MCF 10A (cell line): Measurements from ENCODE around the gene MEIS2. TPM values are rescaled to one million over a fixed set of nuclear protein-coding genes. Genes with fewer than 3 reads are reported as not detected.

Source experiments
- BruUV-seq: library from RNA; stranded (reverse); fragments of 400-500 nt; replicated peaks from 2 replicates; lab custom pipeline; 2021; lab: Mats Ljungman, UMichigan
- CTCF ChIA-PET: fragments of 300-600 bp; sonication (Branson Sonifier 250); formaldehyde crosslinking; extraction: SDS; loops from one replicate; lab custom pipeline; 2021; ENCODE audit warnings: antibody characterized with exemption, inconsistent platforms; lab: Yijun Ruan, JAX
- POLR2A ChIA-PET: fragments of 300-600, 350-650 bp; sonication (Branson Sonifier 250); formaldehyde crosslinking; extraction: SDS; loops from one replicate; lab custom pipeline; 2020; ENCODE audit warnings: antibody characterized with exemption, inconsistent platforms; lab: Yijun Ruan, JAX
- DNase-seq: peaks from one replicate; pipeline ENCODE4 v3.0.0-alpha.2; 2018; ENCODE audit not compliant: unreplicated experiment
- H3K27ac Mint-ChIP-seq: one replicate; pipeline ENCODE4 v1.8.0; 2022; ENCODE audit warnings: mild to moderate bottlenecking, low read depth, mixed read lengths; ENCODE audit not compliant: unreplicated experiment
- H3K27me3 Mint-ChIP-seq: one replicate; pipeline ENCODE4 v1.8.0; 2022; ENCODE audit warnings: mixed read lengths; ENCODE audit not compliant: insufficient read depth, unreplicated experiment
- H3K36me3 Mint-ChIP-seq: one replicate; pipeline ENCODE4 v1.8.0; 2022; ENCODE audit warnings: mild to moderate bottlenecking, moderate library complexity, mixed read lengths; ENCODE audit not compliant: insufficient read depth, unreplicated experiment
- H3K4me1 Mint-ChIP-seq: one replicate; pipeline ENCODE4 v1.8.0; 2022; ENCODE audit warnings: mixed read lengths; ENCODE audit not compliant: insufficient read depth, unreplicated experiment
- H3K4me3 Mint-ChIP-seq: one replicate; pipeline ENCODE4 v1.8.0; 2022; ENCODE audit warnings: mild to moderate bottlenecking, moderate library complexity, mixed read lengths; ENCODE audit not compliant: unreplicated experiment
- H3K9me3 Mint-ChIP-seq: one replicate; pipeline ENCODE4 v1.8.0; 2022; ENCODE audit warnings: mixed read lengths; ENCODE audit not compliant: unreplicated experiment
- CTCF ChIP-seq: fragments of 200-600 bp; IDR thresholded peaks from one replicate; pipeline ENCODE4 v1.8.0; 2022; ENCODE audit warnings: antibody characterized with exemption, mild to moderate bottlenecking; ENCODE audit not compliant: unreplicated experiment
- intact Hi-C: fragments of 100-400 bp; cut with micrococcal nuclease; formaldehyde crosslinking; loops from 2 replicates; pipeline ENCODE4 v1.14.1; 2022
- total RNA-seq: library from RNA; stranded (reverse); gene quantifications from 2 replicates; pipeline ENCODE4 v1.2.3, GENCODE V29; 2022

MEIS2 gene
- total RNA-seq, 1 experiment from 2014 or later, result 6.9 TPM

- no peak for DNase-seq
- ChIA-PET POLR2A (no interaction called here), CTCF (no interaction called here)
- Mint-ChIP-seq H3K27me3 (no peaks in the 10 kb centered on the region), H3K36me3 (no peaks in the 10 kb centered on the region), H3K9me3 (no peaks in the 10 kb centered on the region), H3K4me3 (no peak overlapping the region), H3K27ac (no peak overlapping the region), H3K4me1 (no peaks in the 10 kb centered on the region)
- BruUV-seq, result no TSS peak
- intact Hi-C loops, result no loop called here
- TF ChIP-seq CTCF, result no peak
Observed at GRCh38 chr15:37117030-37117429, 16.7 kb upstream of the MEIS2 start.

- Mint-ChIP-seq H3K36me3 (no peaks in the 10 kb centered on the region), H3K27ac (no peak overlapping the region), H3K27me3 (no peaks in the 10 kb centered on the region), H3K9me3 (no peaks in the 10 kb centered on the region), H3K4me3 (no peak overlapping the region), H3K4me1 (no peaks in the 10 kb centered on the region)
- ChIA-PET CTCF (interaction anchor here (0.5 to 0.7 kb wide), 2 partner anchors 467 to 614 kb away, joined by 3 to 4 read pairs; no protein-coding TSS in a partner anchor), POLR2A (no interaction called here)
- no TSS peak for BruUV-seq
- TF ChIP-seq CTCF, result no peak
- DNase-seq, result no peak
- intact Hi-C loops, result no loop called here
Observed at GRCh38 chr15:37115538-37115937, 15.2 kb upstream of the MEIS2 start.

- H3K36me3 Mint-ChIP-seq, result no peaks in the 10 kb centered on the region
- H3K27me3 Mint-ChIP-seq, result no peaks in the 10 kb centered on the region
- TF ChIP-seq CTCF, result no peak
- no peak overlapping the region for H3K4me3 Mint-ChIP-seq
- H3K27ac Mint-ChIP-seq, result no peak overlapping the region
- ChIA-PET POLR2A (interaction anchor here (1.6 kb wide), 1 partner anchor 12 kb away, joined by 7 read pairs; no protein-coding TSS in a partner anchor), CTCF (interaction anchor here (0.7 to 1.2 kb wide), 2 partner anchors 14 to 230 kb away, joined by 3 to 4 read pairs; no protein-coding TSS in a partner anchor)
- intact Hi-C loops, result no loop called here
- no peaks in the 10 kb centered on the region for H3K9me3 Mint-ChIP-seq
- DNase-seq, result no peak
- BruUV-seq, result no TSS peak
- H3K4me1 Mint-ChIP-seq, result no peaks in the 10 kb centered on the region
Observed at GRCh38 chr15:37112971-37113670, 12.8 kb upstream of the MEIS2 start.

- Mint-ChIP-seq H3K27me3 (no peaks in the 10 kb centered on the region), H3K36me3 (no peaks in the 10 kb centered on the region), H3K27ac (no peak overlapping the region), H3K4me3 (no peak overlapping the region), H3K4me1 (no peaks in the 10 kb centered on the region), H3K9me3 (no peaks in the 10 kb centered on the region)
- POLR2A ChIA-PET, result no interaction called here
- no TSS peak for BruUV-seq
- intact Hi-C loops, result no loop called here
- DNase-seq, result peak; percentile 31
- TF ChIP-seq CTCF, result no peak
- CTCF ChIA-PET, result interaction anchor here (0.6 kb wide), 1 partner anchor 21 kb away, joined by 3 read pairs; no protein-coding TSS in a partner anchor
Observed at GRCh38 chr15:37112171-37112570, 11.8 kb upstream of the MEIS2 start.
